ENCODE results near the gene UBE2C.
"Not testable (repeated sequence)": the region's sequence is repeated elsewhere in the genome, so short reads cannot be mapped to it uniquely, and the experiment has no call there.

GRCh38 chr20:45797955-45798354, 14.5 kb upstream of the UBE2C start:
- not testable (repeated sequence) for TF ChIP-seq CTCF (IDR thresholded peaks at IDR 0.05 in 8 of 11, conservative IDR thresholded peaks at IDR 0.05 in 3 of 11); POLR2AphosphoS5 (IDR thresholded peaks at IDR 0.05); POLR2A (IDR thresholded peaks at IDR 0.05)
